Fibroblast of lung (primary cell): Measurements from ENCODE around the gene SELENOH. TPM values are rescaled to one million over a fixed set of nuclear protein-coding genes. Genes with fewer than 3 reads are reported as not detected.

Source experiments
- DNase-seq, 2 donors: peaks; one replicate each; pipeline versions ENCODE4 v3.0.0 to v3.0.0-alpha.2; 2010; ENCODE audit warnings: low read depth in 2 of 2
- H2AFZ ChIP-seq: 2 replicates; pipeline ENCODE4 v1.5.1; 2012; ENCODE audit warnings: low read length, control low read depth, inconsistent platforms
- H3K27ac ChIP-seq: 2 replicates; pipeline ENCODE4 v1.5.1; 2011; ENCODE audit warnings: low read length, control low read depth; ENCODE audit not compliant: insufficient read depth
- H3K27me3 ChIP-seq: 2 replicates; pipeline ENCODE4 v1.5.1; 2011; ENCODE audit warnings: mild to moderate bottlenecking, low read length; ENCODE audit not compliant: control insufficient read depth, insufficient read depth
- H3K36me3 ChIP-seq: 2 replicates; pipeline ENCODE4 v1.5.1; 2011; ENCODE audit warnings: low read length; ENCODE audit not compliant: control insufficient read depth, insufficient read depth
- H3K4me1 ChIP-seq: 2 replicates; pipeline ENCODE4 v1.5.1; 2011; ENCODE audit warnings: low read length; ENCODE audit not compliant: control insufficient read depth, insufficient read depth; ENCODE audit errors: extremely low read depth
- H3K4me2 ChIP-seq: 2 replicates; pipeline ENCODE4 v1.5.1; 2011; ENCODE audit warnings: low read length, control low read depth; ENCODE audit not compliant: insufficient read depth; ENCODE audit errors: extremely low read depth
- H3K4me3 ChIP-seq, 4 experiments: fragments of 200-600 bp in 1 of 4; sonication (generic) in 1 of 4; replicated peaks in 1 of 4; 2 replicates each; pipeline ENCODE4 v1.5.1; 2011 to 2016; ENCODE audit warnings: low read length in 4 of 4, low read depth in 3 of 4, mild to moderate bottlenecking in 3 of 4, control low read depth in 2 of 4, inconsistent platforms in 1 of 4, mixed read lengths in 1 of 4; ENCODE audit not compliant: insufficient read depth in 1 of 4; ENCODE audit errors: control extremely low read depth in 1 of 4
- H3K79me2 ChIP-seq: 2 replicates; pipeline ENCODE4 v1.5.1; 2012; ENCODE audit warnings: mild to moderate bottlenecking, low read length, inconsistent platforms; ENCODE audit not compliant: control insufficient read depth, insufficient read depth
- H3K9ac ChIP-seq: 2 replicates; pipeline ENCODE4 v1.5.1; 2011; ENCODE audit warnings: mild to moderate bottlenecking, low read length, control low read depth; ENCODE audit not compliant: insufficient read depth
- H3K9me3 ChIP-seq: 2 replicates; pipeline ENCODE4 v1.5.1; 2012; ENCODE audit warnings: low read depth, low read length; ENCODE audit not compliant: control insufficient read depth, insufficient read depth
- H4K20me1 ChIP-seq: 2 replicates; pipeline ENCODE4 v1.5.1; 2011; ENCODE audit warnings: low read length; ENCODE audit not compliant: control insufficient read depth, insufficient read depth; ENCODE audit errors: extremely low read depth
- CTCF ChIP-seq, 2 donors: IDR thresholded peaks in 1 of 2; conservative IDR thresholded peaks in 1 of 2; 1 replicate in 1 of 2; 2 replicates in 1 of 2; pipeline ENCODE4 v1.5.1; 2011 to 2012; ENCODE audit warnings: low read length in 2 of 2, control low read depth in 1 of 2, inconsistent platforms in 1 of 2, low read depth in 1 of 2, mild to moderate bottlenecking in 1 of 2
- EZH2 ChIP-seq: IDR thresholded peaks from 2 replicates; pipeline ENCODE4 v1.5.1; 2012; ENCODE audit warnings: low read length, control low read depth, mild to moderate bottlenecking; ENCODE audit errors: missing control alignments
- polyA plus RNA-seq, 2 donors: library from polyadenylated mRNA; depleted of rRNA in 1 of 2; stranded (reverse) in 1 of 2; unstranded in 1 of 2; fragments of >200 nt; gene quantifications; 2 replicates each; pipeline ENCODE4 v1.2.1, GENCODE V29; 2011 to 2012; ENCODE audit warnings: missing spikeins in 1 of 2
- total RNA-seq: library from RNA; depleted of rRNA; stranded (reverse); fragments of >200 nt; gene quantifications from 2 replicates; pipeline ENCODE4 v1.2.1, GENCODE V29; 2014

The SELENOH gene
- total and polyA plus RNA-seq, 2 donors (not counting 1 experiment from before 2014, with no cell fraction given): 73.3 to 99.1 TPM

- no peak for DNase-seq
- no peaks in the 10 kb centered on the region for H3K27me3 ChIP-seq
- no peak overlapping the region for H3K9ac ChIP-seq
Observed at GRCh38 chr11:57758174-57758573, 16.9 kb downstream of the SELENOH start.

GRCh38 chr11:57761301-57762234 is 20.3 kb downstream of the SELENOH start, which contains the start of gene CTNND1:
TSS of gene CTNND1 (plus strand) at chr11:57761802. CDS start at chr11:57791479, 29,677 bp downstream.
- H3K4me3 ChIP-seq: peak within 1 kb of the TSS; percentile 75 to 99 (median 84)
- H3K9me3 ChIP-seq: no peaks in the 10 kb centered on the region
- peak; percentile 97 to 99 for DNase-seq
- peaks cover 5% of the 10 kb centered on the region for H4K20me1 ChIP-seq
- no peaks in the 10 kb centered on the region for H3K36me3 ChIP-seq
- H3K4me1 ChIP-seq: peaks cover 4% of the 10 kb centered on the region
- peak within 1 kb of the TSS; percentile 95 for H2AFZ ChIP-seq
- H3K27ac ChIP-seq: peak within 1 kb of the TSS; percentile 92
- no peaks in the 10 kb centered on the region for H3K27me3 ChIP-seq
- peak within 1 kb of the TSS; percentile 89 for H3K4me2 ChIP-seq
- peaks cover 48% of the 10 kb centered on the region for H3K79me2 ChIP-seq
- H3K9ac ChIP-seq: peak within 1 kb of the TSS; percentile 80
- TF ChIP-seq CTCF (conservative IDR thresholded peaks at IDR 0.05 in 1 of 2, IDR thresholded peaks at IDR 0.05 in 1 of 2; ENCODE audit: low read depth in 1 of 2, low read length in 2 of 2) (no peak), EZH2 (no peak)

More at GRCh38 chr11:57758174-57758573, 16.9 kb downstream of the SELENOH start:
- Histone ChIP-seq H3K4me1 (no peaks in the 10 kb centered on the region), H3K79me2 (peaks cover 14% of the 10 kb centered on the region), H3K27ac (no peak overlapping the region), H2AFZ (no peak overlapping the region), H3K9me3 (no peaks in the 10 kb centered on the region), H4K20me1 (no peaks in the 10 kb centered on the region), H3K4me2 (no peak overlapping the region), H3K4me3 (no peak overlapping the region), H3K36me3 (no peaks in the 10 kb centered on the region)
- TF ChIP-seq EZH2: no peak
- no peak for TF ChIP-seq CTCF (conservative IDR thresholded peaks at IDR 0.05 in 1 of 2, IDR thresholded peaks at IDR 0.05 in 1 of 2; ENCODE audit: low read depth in 1 of 2, low read length in 2 of 2)

- Histone ChIP-seq H3K4me2 (no peak overlapping the region), H3K9me3 (no peaks in the 10 kb centered on the region), H3K4me1 (peaks cover 4% of the 10 kb centered on the region), H3K79me2 (peaks cover 55% of the 10 kb centered on the region), H2AFZ (no peak overlapping the region), H3K27ac (peak overlapping the region; percentile 92), H3K36me3 (no peaks in the 10 kb centered on the region), H3K4me3 (peak overlapping the region; percentile 75 to 99 (median 84)), H4K20me1 (peaks cover 5% of the 10 kb centered on the region), H3K9ac (peak overlapping the region; percentile 80), H3K27me3 (no peaks in the 10 kb centered on the region)
- DNase-seq: no peak
- TF ChIP-seq CTCF (conservative IDR thresholded peaks at IDR 0.05 in 1 of 2, IDR thresholded peaks at IDR 0.05 in 1 of 2; ENCODE audit: low read depth in 1 of 2, low read length in 2 of 2) (no peak), EZH2 (no peak)
Observed at GRCh38 chr11:57762235-57762861, 21.1 kb downstream of the SELENOH start.
